ENCODE results near the gene CD300C. TPM values are rescaled to one million over a fixed set of nuclear protein-coding genes. Genes with fewer than 3 reads are reported as not detected.
"Not testable (repeated sequence)": the region's sequence is repeated elsewhere in the genome, so short reads cannot be mapped to it uniquely, and the experiment has no call there.

Gene CD300C
- under 1 TPM; 0.47 to 0.57 TPM for total RNA-seq

DNA sequence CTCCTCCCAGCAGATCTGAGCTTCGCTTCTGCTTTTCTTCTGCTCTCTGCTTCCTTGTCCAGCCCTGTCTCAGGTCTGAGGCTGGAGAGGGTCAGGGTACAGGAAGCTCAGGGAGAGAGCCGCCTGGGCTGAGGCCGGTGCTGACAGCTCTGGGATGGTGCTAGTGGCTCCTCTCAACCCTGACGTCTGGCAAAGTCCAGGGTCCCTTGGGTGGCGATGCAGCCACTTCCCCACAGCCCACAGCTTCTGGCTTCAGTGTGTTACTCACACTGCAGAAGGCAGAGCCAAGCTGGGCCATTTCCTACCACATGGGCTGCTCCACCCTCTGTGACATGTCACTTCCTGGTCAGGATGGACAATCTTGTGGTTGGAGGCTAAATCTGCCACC lies at the start of gene CD300C:
Gene CD300C (minus strand): TSS at position 273 of the 388 bp plus-strand sequence. CDS start 333 bp downstream, outside the sequence.
- DNase-seq (peak; percentile 53), ATAC-seq (peak; percentile 45)
- Mint-ChIP-seq H3K36me3 (ENCODE audit: low read depth) (no peaks in the 10 kb centered on the region), H3K27me3 (ENCODE audit: low read depth) (peaks cover 3% of the 10 kb centered on the region), H3K9me3 (ENCODE audit: insufficient read depth) (no peaks in the 10 kb centered on the region), H3K4me1 (ENCODE audit: low read depth) (peaks cover 45% of the 10 kb centered on the region), H3K4me3 (no peak within 1 kb of the TSS), H3K27ac (peak within 1 kb of the TSS; percentile 66)
- CTCF ChIA-PET: interaction anchor here (1.0 to 1.1 kb wide), 2 partner anchors 21 to 167 kb away, joined by 3 to 5 read pairs; partner anchors contain the start of gene CD300H
- POLR2A ChIA-PET: interaction anchor here (0.7 to 1.0 kb wide), 2 partner anchors 59 to 1348 kb away, joined by 3 read pairs; no protein-coding TSS in a partner anchor

DNA sequence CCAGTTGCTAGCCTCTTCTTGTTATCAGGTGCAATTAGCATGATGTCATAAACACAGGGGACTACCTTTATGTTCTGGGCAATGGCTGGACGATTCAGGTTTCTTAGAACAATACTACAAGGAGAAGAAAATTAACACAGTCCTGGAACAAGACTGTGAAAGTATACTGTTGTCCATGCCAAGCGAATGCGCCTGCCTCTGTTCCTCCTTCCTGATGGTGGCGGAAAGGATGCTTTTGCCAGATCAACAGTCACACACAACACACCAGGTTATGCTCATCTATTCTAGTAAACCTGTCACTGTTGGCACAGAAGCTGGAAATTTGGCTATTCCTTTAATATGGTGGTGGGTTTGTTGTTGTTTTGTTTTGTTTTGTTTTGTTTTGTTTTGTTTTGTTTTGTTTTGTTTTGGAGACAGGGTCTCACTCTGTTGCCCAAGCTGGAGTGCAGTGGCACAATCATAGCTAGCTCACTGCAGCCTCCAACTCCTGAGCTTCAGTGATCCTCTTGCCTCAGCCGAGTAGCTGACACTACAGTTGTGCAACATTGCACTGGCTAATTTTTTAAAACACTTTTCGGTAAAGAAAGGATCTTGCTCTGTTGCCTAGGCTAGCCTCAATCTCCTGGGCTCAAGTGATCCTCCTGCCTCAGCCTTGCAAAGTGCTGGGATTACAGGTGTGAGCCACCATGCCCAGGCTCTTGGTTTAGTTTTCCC lies 49.3 kb upstream of the CD300C start:
- Mint-ChIP-seq H3K27ac (no peak overlapping the region), H3K4me3 (no peak overlapping the region), H3K27me3 (ENCODE audit: low read depth) (peaks cover 39% of the 10 kb centered on the region), H3K9me3 (ENCODE audit: insufficient read depth) (peaks cover 7% of the 10 kb centered on the region), H3K36me3 (ENCODE audit: low read depth) (no peaks in the 10 kb centered on the region), H3K4me1 (ENCODE audit: low read depth) (peaks cover 25% of the 10 kb centered on the region)
- POLR2A ChIA-PET: no interaction called here
- CTCF ChIA-PET: interaction anchor here (0.6 kb wide), 1 partner anchor 46 kb away, joined by 3 read pairs; no protein-coding TSS in a partner anchor
- DNase-seq: no peak
- no peak for ATAC-seq

DNA sequence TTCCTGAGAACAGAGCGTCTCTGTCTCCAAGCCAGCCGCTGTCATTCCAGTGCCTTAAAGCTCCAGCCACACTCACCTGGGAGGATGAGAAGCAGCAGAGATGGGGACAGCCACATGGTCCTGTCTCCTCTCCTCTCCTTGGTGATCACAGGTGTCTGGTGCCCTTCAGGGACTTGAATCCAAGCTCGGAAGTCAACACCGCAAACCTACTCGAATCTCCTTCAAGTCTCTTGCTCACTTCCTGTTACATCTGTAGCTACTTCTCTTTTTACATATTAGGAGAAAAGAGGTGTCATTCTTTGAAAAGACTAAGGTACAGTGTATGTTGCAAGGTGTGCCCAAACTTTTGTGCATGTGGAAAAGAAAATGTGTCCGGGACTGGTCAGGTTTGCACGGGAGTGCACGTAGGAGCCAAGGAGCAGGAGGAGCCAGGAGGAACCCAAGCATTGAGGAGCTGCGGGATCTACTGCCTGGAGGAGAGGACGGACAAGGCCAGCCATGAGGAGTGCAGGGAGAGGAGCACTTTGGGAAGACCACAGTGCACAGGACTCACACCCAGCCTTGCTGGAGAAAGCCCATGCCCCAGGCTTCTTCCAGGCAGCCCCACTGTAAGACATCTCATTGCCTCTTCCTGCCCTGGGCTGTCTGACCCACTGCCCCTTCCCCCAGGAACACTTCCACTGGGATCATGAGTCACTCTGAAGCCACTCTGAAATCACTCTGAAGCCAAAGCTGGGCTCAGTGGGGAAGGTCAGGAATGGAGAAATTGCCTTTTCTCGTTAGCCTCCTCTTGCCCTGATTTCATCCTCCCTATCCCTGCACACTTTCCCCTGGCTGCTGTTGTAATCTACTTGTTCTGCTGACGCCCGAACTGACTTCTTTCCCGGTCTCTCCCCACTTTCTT lies 46.4 kb upstream of the CD300C start, which contains the start of gene CD300LD:
Gene CD300LD (minus strand): TSS at position 197 of the 904 bp plus-strand sequence. CDS start 81 bp downstream, at position 116.
- DNase-seq (no peak), ATAC-seq (peak; percentile 49)
- Mint-ChIP-seq H3K4me1 (ENCODE audit: low read depth) (peaks cover 18% of the 10 kb centered on the region), H3K27ac (no peak within 1 kb of the TSS), H3K9me3 (ENCODE audit: insufficient read depth) (peaks cover 7% of the 10 kb centered on the region), H3K36me3 (ENCODE audit: low read depth) (no peaks in the 10 kb centered on the region), H3K4me3 (no peak within 1 kb of the TSS), H3K27me3 (ENCODE audit: low read depth) (peaks cover 43% of the 10 kb centered on the region)
- CTCF ChIA-PET: interaction anchor here (0.7 to 2.0 kb wide), 5 partner anchors 10 to 224 kb away, joined by 3 to 9 read pairs (median 4); partner anchors contain the start of genes CD300H and GPR142
- POLR2A ChIA-PET: no interaction called here

DNA sequence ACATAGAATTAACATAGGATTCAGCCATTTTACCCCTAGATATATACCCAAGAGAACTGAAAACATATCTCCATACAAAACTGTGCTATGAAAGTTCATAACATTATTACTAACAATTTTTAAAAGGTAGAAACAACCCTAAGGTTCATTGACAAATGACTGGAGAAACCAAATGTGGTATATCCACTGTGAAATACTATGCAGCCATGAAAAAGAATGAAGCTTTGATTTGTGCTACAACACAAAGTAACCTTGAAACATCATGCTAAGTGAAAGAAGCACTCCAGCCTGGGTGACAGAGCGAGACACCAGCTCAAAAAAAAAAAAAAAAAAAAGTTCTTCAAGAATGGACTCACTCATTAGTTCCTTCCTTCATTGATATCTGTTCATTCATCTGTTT lies 45.6 kb upstream of the CD300C start:
- ATAC-seq: no peak
- ChIA-PET POLR2A (no interaction called here), CTCF (interaction anchor here (0.7 to 2.0 kb wide), 4 partner anchors 11 to 223 kb away, joined by 3 to 9 read pairs (median 4); partner anchors contain the start of gene GPR142)
- Mint-ChIP-seq H3K27me3 (ENCODE audit: low read depth) (peaks cover 42% of the 10 kb centered on the region), H3K27ac (no peak overlapping the region), H3K36me3 (ENCODE audit: low read depth) (no peaks in the 10 kb centered on the region), H3K9me3 (ENCODE audit: insufficient read depth) (peaks cover 7% of the 10 kb centered on the region), H3K4me1 (ENCODE audit: low read depth) (peaks cover 18% of the 10 kb centered on the region), H3K4me3 (no peak overlapping the region)
- no peak for DNase-seq

DNA sequence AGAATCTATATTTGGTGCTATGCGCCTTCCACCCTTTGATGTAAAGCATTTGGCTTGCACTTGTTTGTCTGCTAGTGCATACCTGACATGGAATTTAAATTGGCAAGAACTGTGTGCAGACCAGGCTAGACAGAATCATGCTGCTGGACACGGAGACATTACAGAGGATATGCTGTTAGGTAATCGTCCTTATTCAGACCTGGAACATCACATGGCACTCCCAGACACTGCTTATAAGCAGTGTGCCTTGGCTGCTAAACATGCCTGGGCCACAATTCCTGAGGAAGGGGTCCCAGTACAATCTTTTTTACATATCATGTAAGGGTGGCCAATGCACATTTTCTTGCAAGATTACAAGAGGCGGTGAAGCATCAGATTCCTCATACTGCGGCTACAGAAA lies 39.8 kb upstream of the CD300C start:
- POLR2A ChIA-PET: no interaction called here
- Mint-ChIP-seq H3K9me3 (ENCODE audit: insufficient read depth) (no peaks in the 10 kb centered on the region), H3K27me3 (ENCODE audit: low read depth) (peaks cover 24% of the 10 kb centered on the region), H3K36me3 (ENCODE audit: low read depth) (no peaks in the 10 kb centered on the region), H3K4me3 (no peak overlapping the region), H3K4me1 (ENCODE audit: low read depth) (peaks cover 3% of the 10 kb centered on the region), H3K27ac (no peak overlapping the region)
- no peak for DNase-seq
- ATAC-seq: no peak
- CTCF ChIA-PET: no interaction called here

DNA sequence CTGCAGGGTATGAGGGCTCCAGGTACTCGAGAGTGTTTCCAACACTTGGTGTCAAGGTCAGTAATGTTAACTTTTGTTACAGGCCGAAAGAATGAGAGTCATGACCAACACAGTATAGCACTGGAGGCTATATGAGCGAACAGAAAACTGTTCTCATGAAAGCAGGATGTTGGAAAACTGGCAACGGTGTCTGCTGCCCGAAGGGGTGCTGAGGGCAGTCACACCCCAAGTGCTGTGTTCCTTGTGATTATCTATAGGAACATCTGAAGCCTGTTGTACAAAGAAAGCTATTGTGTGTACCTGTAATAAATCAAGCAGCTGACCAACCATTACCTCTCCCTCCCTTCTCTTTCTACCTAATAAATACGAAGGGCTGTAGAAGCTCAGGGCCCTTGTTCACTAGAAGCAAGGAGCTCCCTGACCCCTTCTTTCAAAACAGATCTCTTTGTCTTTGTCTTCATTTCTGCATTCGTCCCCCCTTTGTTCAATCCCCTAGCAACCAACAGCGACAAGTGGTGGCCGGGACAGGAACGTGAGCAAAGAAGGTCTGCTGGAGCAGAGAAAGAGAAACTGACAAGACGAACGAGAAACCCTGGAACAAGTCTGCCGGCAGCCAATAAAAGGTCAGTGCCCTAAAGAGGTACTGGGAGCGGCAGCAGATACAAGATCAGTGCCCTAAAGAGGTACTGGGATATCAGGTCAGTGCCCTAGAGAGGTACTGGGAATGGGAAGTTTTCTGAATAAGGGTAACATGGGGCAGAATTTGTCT lies 38.6 kb upstream of the CD300C start:
- DNase-seq: no peak
- ATAC-seq: no peak
- Mint-ChIP-seq H3K27me3 (ENCODE audit: low read depth) (peaks cover 17% of the 10 kb centered on the region), H3K4me3 (no peak overlapping the region), H3K4me1 (ENCODE audit: low read depth) (peaks cover 15% of the 10 kb centered on the region), H3K36me3 (ENCODE audit: low read depth) (no peaks in the 10 kb centered on the region), H3K9me3 (ENCODE audit: insufficient read depth) (no peaks in the 10 kb centered on the region), H3K27ac (no peak overlapping the region)
- ChIA-PET CTCF (interaction anchor here (0.7 kb wide), 1 partner anchor 40 kb away, joined by 3 read pairs; no protein-coding TSS in a partner anchor), POLR2A (no interaction called here)

DNA sequence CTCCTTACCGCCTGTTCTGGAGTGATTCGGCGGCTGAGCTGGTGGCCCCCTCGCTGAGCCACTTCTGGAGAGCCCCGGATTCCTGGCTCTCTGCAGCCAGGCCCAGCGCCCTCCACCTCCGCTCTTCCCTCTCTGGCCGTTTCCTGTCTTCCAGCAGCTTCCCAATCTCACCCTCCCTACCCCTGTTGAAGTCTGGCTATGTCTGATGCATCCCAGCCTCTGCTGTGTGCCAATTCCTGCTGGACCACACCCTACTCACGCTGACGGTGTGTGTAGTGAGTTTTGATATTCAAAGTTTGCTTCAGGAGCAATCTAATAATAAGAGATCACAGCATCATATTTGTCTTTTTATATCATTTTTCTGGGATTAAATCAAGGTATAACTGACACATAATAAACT lies 36.7 kb upstream of the CD300C start:
- ATAC-seq: no peak
- Mint-ChIP-seq H3K4me3 (no peak overlapping the region), H3K27me3 (ENCODE audit: low read depth) (peaks cover 7% of the 10 kb centered on the region), H3K9me3 (ENCODE audit: insufficient read depth) (no peaks in the 10 kb centered on the region), H3K36me3 (ENCODE audit: low read depth) (no peaks in the 10 kb centered on the region), H3K27ac (no peak overlapping the region), H3K4me1 (ENCODE audit: low read depth) (peaks cover 19% of the 10 kb centered on the region)
- DNase-seq: no peak
- POLR2A ChIA-PET: no interaction called here
- CTCF ChIA-PET: no interaction called here

DNA sequence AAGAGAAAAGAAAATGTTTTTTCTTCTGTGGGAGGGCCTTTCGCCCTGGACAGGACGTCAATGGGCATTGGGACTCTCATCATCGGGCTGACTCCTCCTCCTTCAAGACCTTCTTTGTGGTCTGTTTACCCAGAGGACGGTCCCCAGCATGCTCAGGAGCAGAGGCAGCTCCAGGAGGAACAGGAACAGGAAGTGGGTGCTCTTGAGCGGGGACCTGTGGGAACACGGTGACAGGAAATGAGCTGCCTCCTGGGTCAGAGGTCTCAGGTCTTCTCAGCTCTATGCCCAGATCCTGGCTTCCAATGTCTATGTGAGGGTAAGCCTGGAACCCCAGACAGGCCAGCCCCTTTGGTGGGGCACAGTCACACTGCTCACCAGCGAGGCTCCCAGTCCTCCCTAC lies 34.0 kb upstream of the CD300C start:
- ChIA-PET POLR2A (no interaction called here), CTCF (interaction anchor here (1.0 kb wide), 1 partner anchor 12 kb away, joined by 3 read pairs; the partner anchor contains the start of gene CD300H)
- no peak for DNase-seq

DNA sequence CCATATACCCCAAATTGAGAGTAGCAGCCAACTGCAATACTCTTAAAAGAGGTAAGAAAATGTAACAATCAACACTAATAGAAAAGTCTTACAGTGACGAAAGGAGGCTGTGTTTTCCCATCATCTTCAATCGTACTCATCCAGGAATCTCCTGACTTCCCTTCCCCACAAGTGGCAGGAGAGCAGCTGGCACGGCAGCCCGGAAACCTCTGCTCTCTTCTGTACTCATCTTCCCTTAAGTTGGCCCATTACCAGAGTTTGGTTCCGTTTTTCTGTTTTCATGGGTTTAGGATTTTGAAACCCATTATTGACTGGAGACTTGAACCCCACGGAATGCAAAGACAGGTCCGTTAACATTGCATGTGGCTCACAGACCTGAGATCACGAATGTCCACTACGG lies 33.1 kb upstream of the CD300C start:
- Mint-ChIP-seq H3K4me3 (no peak overlapping the region), H3K27me3 (ENCODE audit: low read depth) (peaks cover 19% of the 10 kb centered on the region), H3K9me3 (ENCODE audit: insufficient read depth) (no peaks in the 10 kb centered on the region), H3K36me3 (ENCODE audit: low read depth) (no peaks in the 10 kb centered on the region), H3K27ac (no peak overlapping the region), H3K4me1 (ENCODE audit: low read depth) (peaks cover 19% of the 10 kb centered on the region)
- ChIA-PET CTCF (interaction anchor here (1.0 to 1.5 kb wide), 2 partner anchors 11 to 13 kb away, joined by 3 to 7 read pairs; partner anchors contain the start of gene CD300H), POLR2A (no interaction called here)
- no peak for ATAC-seq
- DNase-seq: no peak

More for the DNA sequence above, 34.0 kb upstream of the CD300C start:
- no peak for ATAC-seq
- H3K36me3 Mint-ChIP-seq (ENCODE audit: low read depth): no peaks in the 10 kb centered on the region
- peaks cover 13% of the 10 kb centered on the region for H3K27me3 Mint-ChIP-seq (ENCODE audit: low read depth)
- H3K9me3 Mint-ChIP-seq (ENCODE audit: insufficient read depth): no peaks in the 10 kb centered on the region
- peak overlapping the region; percentile 70 for H3K27ac Mint-ChIP-seq
- H3K4me1 Mint-ChIP-seq (ENCODE audit: low read depth): peaks cover 19% of the 10 kb centered on the region
- no peak overlapping the region for H3K4me3 Mint-ChIP-seq

DNA sequence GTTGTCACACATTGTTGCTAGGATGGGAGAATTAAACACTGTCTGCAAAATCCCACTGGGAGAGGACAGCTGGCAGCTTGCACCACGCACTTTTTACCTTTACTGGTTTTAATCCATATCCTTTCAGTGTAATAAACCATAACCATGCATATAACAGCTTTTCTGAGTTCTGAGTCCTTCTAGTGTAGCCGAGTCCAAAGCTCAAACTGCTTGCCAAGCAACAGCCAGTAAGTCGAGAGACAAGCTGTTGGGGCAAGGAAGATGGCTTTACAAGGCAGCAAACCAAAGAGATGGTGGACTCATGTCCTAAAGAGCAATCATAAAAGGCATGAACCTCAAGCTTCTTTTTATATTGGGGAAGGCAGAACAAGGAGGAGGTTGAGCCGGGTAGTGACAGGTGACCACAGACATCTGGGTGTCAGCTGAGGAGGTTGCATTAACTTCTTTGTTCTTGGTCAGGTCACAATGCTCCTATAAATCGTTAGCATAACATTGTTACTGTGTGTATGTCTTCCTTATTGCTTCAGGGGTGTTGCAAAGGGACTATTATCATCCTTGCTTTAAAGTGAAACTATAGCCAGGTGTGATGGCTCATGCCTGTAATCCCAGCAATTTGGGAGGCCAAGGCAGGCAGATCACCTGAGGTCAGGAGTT lies 28.7 kb upstream of the CD300C start:
- peaks cover 35% of the 10 kb centered on the region for H3K27me3 Mint-ChIP-seq (ENCODE audit: low read depth)
- CTCF ChIA-PET: interaction anchor here (1.0 kb wide), 1 partner anchor 9 kb away, joined by 4 read pairs; no protein-coding TSS in a partner anchor
- POLR2A ChIA-PET: no interaction called here

DNA sequence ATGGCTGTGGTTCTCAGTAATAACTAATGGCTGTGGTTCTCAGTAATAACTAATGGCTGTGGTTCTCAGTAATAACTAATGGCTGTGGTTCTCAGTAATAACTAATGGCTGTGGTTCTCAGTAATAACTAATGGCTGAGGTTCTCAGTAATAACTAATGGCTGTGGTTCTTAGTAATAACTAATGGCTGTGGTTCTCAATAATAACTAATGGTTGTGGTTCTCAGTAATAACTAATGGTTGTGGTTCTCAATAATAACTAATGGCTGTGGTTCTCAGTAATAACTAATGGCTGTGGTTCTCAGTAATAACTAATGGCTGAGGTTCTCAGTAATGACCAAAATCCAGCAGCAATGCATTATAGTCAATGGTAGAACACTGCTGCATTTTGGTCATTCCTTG lies 27.7 kb upstream of the CD300C start:
- CTCF ChIA-PET: interaction anchor here (1.0 kb wide), 1 partner anchor 8 kb away, joined by 4 read pairs; no protein-coding TSS in a partner anchor
- peaks cover 11% of the 10 kb centered on the region for H3K4me1 Mint-ChIP-seq (ENCODE audit: low read depth)

More for the DNA sequence above, 28.7 kb upstream of the CD300C start:
- Mint-ChIP-seq H3K27ac (no peak overlapping the region), H3K9me3 (ENCODE audit: insufficient read depth) (no peaks in the 10 kb centered on the region), H3K36me3 (ENCODE audit: low read depth) (no peaks in the 10 kb centered on the region), H3K4me3 (no peak overlapping the region), H3K4me1 (ENCODE audit: low read depth) (peaks cover 6% of the 10 kb centered on the region)
- ATAC-seq: no peak
- no peak for DNase-seq

More for the DNA sequence above, 27.7 kb upstream of the CD300C start:
- POLR2A ChIA-PET; H3K9me3 Mint-ChIP-seq (ENCODE audit: insufficient read depth); H3K36me3 Mint-ChIP-seq (ENCODE audit: low read depth); DNase-seq; H3K27ac Mint-ChIP-seq; H3K4me3 Mint-ChIP-seq; ATAC-seq: not testable (repeated sequence)
- peaks cover 44% of the 10 kb centered on the region for H3K27me3 Mint-ChIP-seq (ENCODE audit: low read depth)
